Ascending aorta (tissue), 2 donors: ENCODE measurements around the gene SRC. TPM values are rescaled to one million over a fixed set of nuclear protein-coding genes. Genes with fewer than 3 reads are reported as not detected.
A peak's percentile ranks its signal among the peaks of the same experiment; 100 is the strongest.

Experiments
- DNase-seq, 2 donors: peaks; one replicate each; pipeline ENCODE4 v3.0.0-alpha.2; 2019; ENCODE audit warnings: low spot score in 2 of 2
- H3K27ac ChIP-seq, 2 donors: fragments of 200-600 bp; sonication (generic); one replicate each; pipeline ENCODE4 v1.5.1; 2016 to 2017; ENCODE audit warnings: mild to moderate bottlenecking in 1 of 2
- H3K27me3 ChIP-seq: fragments of 200-600 bp; sonication (generic); one replicate; pipeline ENCODE4 v1.5.1; 2017
- H3K36me3 ChIP-seq, 2 donors: fragments of 200-600 bp; sonication (generic); one replicate each; pipeline ENCODE4 v1.5.1; 2016
- H3K4me1 ChIP-seq, 2 donors: fragments of 200-600 bp; sonication (generic); one replicate each; pipeline ENCODE4 v1.5.1; 2016 to 2017; ENCODE audit warnings: mild to moderate bottlenecking in 1 of 2
- H3K4me3 ChIP-seq, 2 donors: fragments of 200-600 bp; sonication (generic); one replicate each; pipeline ENCODE4 v1.5.1; 2016 to 2017; ENCODE audit warnings: mild to moderate bottlenecking in 1 of 2
- H3K9me3 ChIP-seq, 2 donors: fragments of 200-600 bp; sonication (generic); one replicate each; pipeline ENCODE4 v1.5.1; 2016
- CTCF ChIP-seq, 3 experiments: fragments of 200-600 bp in 2 of 3; fragments of 450-650 bp in 1 of 3; sonication (generic) in 2 of 3; IDR thresholded peaks; one replicate each; pipeline ENCODE4 v1.5.1; 2016 to 2019; ENCODE audit warnings: antibody characterized with exemption in 3 of 3, mild to moderate bottlenecking in 1 of 3, moderate library complexity in 1 of 3
- intact Hi-C: fragments of 100-400 bp; cut with DNase I; formaldehyde crosslinking; loops from one replicate; pipeline ENCODE4 v1.15.1; 2023
- total RNA-seq: library from RNA; depleted of rRNA; stranded (reverse); fragments of >200 nt; gene quantifications from one replicate; pipeline ENCODE4 v1.1.0, GENCODE V29; 2016

Gene SRC
- total RNA-seq, 1 donor from 2014 or later: 67.4 TPM

GRCh38 chr20:37305079-37305478 lies 40.9 kb upstream of the SRC start:
- intact Hi-C loops: no loop called here
- Histone ChIP-seq H3K36me3 (peaks cover 17 to 21% of the 10 kb centered on the region in 2 donors), H3K27ac (peak overlapping the region; percentile 76 to 92), H3K9me3 (no peaks in the 10 kb centered on the region), H3K4me3 (no peak overlapping the region), H3K4me1 (peaks cover 7 to 29% of the 10 kb centered on the region in 2 donors), H3K27me3 (no peaks in the 10 kb centered on the region)
- no peak for DNase-seq
- no peak for TF ChIP-seq CTCF (IDR thresholded peaks at IDR 0.05)

- Histone ChIP-seq H3K27me3 (no peaks in the 10 kb centered on the region), H3K36me3 (peaks cover 24 to 27% of the 10 kb centered on the region in 2 donors), H3K9me3 (no peaks in the 10 kb centered on the region), H3K4me3 (no peak overlapping the region), H3K4me1 (peaks cover 7 to 29% of the 10 kb centered on the region in 2 donors), H3K27ac (peak overlapping the region; percentile 76 to 92)
- intact Hi-C loops: no loop called here
- TF ChIP-seq CTCF (IDR thresholded peaks at IDR 0.05): no peak
- no peak for DNase-seq
Observed at GRCh38 chr20:37305839-37306238, 40.1 kb upstream of the SRC start.

GRCh38 chr20:37308086-37309050 lies 37.6 kb upstream of the SRC start:
- H3K4me1 ChIP-seq: peaks cover 7 to 31% of the 10 kb centered on the region in 2 donors
- peak overlapping the region; percentile 35 to 92 for H3K27ac ChIP-seq
- DNase-seq: no peak
- peaks cover 14 to 18% of the 10 kb centered on the region in 2 donors for H3K36me3 ChIP-seq
- H3K4me3 ChIP-seq: no peak overlapping the region
- H3K9me3 ChIP-seq: no peaks in the 10 kb centered on the region
- intact Hi-C loops: no loop called here
- no peaks in the 10 kb centered on the region for H3K27me3 ChIP-seq
- TF ChIP-seq CTCF (IDR thresholded peaks at IDR 0.05): no peak

DNA sequence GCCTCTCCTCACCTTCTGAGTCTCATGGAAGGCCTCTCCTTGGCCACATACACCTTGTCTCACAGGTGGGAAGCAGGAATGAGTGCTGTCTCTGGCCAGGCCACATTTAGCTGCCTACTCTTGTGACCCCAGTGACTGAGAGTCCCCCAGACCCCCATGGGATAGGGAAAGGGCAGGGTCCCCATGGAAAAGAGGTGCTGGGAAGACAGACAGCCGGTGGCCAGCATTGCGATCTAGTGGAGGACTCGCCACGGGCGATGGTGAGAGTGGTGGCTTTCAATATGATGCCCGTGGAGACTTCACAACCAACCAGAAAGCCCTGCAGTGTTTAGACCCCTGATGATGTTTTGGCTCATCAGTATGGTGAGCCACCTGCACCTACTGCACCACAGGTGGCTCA lies 36.6 kb upstream of the SRC start:
- no peak for TF ChIP-seq CTCF (IDR thresholded peaks at IDR 0.05)
- Histone ChIP-seq H3K4me1 (peaks cover 11 to 35% of the 10 kb centered on the region in 2 donors), H3K4me3 (no peak overlapping the region), H3K27me3 (no peaks in the 10 kb centered on the region), H3K27ac (no peak overlapping the region), H3K9me3 (no peaks in the 10 kb centered on the region), H3K36me3 (peaks cover 14 to 18% of the 10 kb centered on the region in 2 donors)
- DNase-seq: no peak
- intact Hi-C loops: no loop called here

- no peak for DNase-seq
- intact Hi-C loops: no loop called here
- H3K4me3 ChIP-seq: no peak overlapping the region
- no peaks in the 10 kb centered on the region for H3K27me3 ChIP-seq
- H3K9me3 ChIP-seq: no peaks in the 10 kb centered on the region
- peaks cover 14 to 18% of the 10 kb centered on the region in 2 donors for H3K36me3 ChIP-seq
- peaks cover 16 to 43% of the 10 kb centered on the region in 2 donors for H3K4me1 ChIP-seq
- TF ChIP-seq CTCF (IDR thresholded peaks at IDR 0.05): no peak
- H3K27ac ChIP-seq: no peak overlapping the region
Observed at GRCh38 chr20:37309936-37310590, 35.9 kb upstream of the SRC start.
